ENCODE measurements around the gene CABLES1.

DNA sequence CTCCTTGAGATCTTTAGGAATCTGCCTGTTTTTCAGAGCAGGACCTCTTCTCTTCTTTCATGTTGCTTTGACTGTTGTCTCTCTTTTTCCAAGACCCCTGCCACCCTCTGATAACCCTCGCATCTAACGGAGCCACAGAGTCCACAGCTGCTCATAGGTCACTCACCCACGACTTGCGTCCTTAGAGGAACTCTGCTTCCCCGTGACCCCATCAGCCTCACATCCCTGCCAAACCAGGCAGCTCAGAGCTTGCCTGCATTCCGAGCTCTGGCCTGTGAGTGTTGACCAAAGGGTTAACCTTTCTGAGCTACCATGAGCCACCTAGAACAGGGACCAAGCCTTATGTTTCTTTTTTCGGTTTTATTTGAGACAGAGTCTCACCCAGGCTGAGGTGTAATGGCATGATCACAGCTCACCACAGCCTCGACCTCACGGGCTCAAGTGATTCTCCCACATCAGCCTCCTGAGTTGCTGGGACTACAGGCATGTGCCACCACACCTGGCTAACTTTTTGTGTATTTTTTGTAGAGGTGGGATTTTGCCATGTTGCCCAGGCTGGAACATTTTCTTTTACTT lies 36.4 kb downstream of the CABLES1 start:
- no peak for TF ChIP-seq MXI1 (IDR thresholded peaks at IDR 0.05; ENCODE audit: borderline replicate concordance, low read depth, low read length)
- TF ChIP-seq MAZ (IDR thresholded peaks at IDR 0.05; ENCODE audit: borderline replicate concordance, low read depth, low read length) = no peak
- TF ChIP-seq, protein P1, sequence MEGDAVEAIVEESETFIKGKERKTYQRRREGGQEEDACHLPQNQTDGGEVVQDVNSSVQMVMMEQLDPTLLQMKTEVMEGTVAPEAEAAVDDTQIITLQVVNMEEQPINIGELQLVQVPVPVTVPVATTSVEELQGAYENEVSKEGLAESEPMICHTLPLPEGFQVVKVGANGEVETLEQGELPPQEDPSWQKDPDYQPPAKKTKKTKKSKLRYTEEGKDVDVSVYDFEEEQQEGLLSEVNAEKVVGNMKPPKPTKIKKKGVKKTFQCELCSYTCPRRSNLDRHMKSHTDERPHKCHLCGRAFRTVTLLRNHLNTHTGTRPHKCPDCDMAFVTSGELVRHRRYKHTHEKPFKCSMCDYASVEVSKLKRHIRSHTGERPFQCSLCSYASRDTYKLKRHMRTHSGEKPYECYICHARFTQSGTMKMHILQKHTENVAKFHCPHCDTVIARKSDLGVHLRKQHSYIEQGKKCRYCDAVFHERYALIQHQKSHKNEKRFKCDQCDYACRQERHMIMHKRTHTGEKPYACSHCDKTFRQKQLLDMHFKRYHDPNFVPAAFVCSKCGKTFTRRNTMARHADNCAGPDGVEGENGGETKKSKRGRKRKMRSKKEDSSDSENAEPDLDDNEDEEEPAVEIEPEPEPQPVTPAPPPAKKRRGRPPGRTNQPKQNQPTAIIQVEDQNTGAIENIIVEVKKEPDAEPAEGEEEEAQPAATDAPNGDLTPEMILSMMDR (conservative IDR thresholded peaks at IDR 0.05; ENCODE audit: low read depth, low read length) = no peak
- no peak for TF ChIP-seq CHD1 (IDR thresholded peaks at IDR 0.05; ENCODE audit: low read depth, low read length)
- TF ChIP-seq RAD21 (IDR thresholded peaks at IDR 0.05; ENCODE audit: low read length) = no peak
- no peak for TF ChIP-seq SMC3 (IDR thresholded peaks at IDR 0.05; ENCODE audit: low read depth, low read length)
- no peak for TF ChIP-seq RFX5 (IDR thresholded peaks at IDR 0.05; ENCODE audit: low read depth, low read length)
